ENCODE data around the gene BIRC5. TPM values are rescaled to one million over a fixed set of nuclear protein-coding genes. Genes with fewer than 3 reads are reported as not detected.

The BIRC5 gene
- total RNA-seq, 1 donor = 50.1 TPM

GRCh38 chr17:78266231-78266631, 52.2 kb downstream of the BIRC5 start:
- DNase-seq (ENCODE audit: low read depth) = no peak
- TF ChIP-seq CTCF (IDR thresholded peaks at IDR 0.05; ENCODE audit: insufficient read depth, low read depth, low read length) = no peak
- H3K4me3 ChIP-seq (ENCODE audit: low read depth, low read length) = no peak overlapping the region

GRCh38 chr17:78266771-78267170, 52.7 kb downstream of the BIRC5 start:
- TF ChIP-seq CTCF (IDR thresholded peaks at IDR 0.05; ENCODE audit: insufficient read depth, low read depth, low read length) = no peak
- no peak overlapping the region for H3K4me3 ChIP-seq (ENCODE audit: low read depth, low read length)
- no peak for DNase-seq (ENCODE audit: low read depth)

GRCh38 chr17:78267253-78268073, 53.4 kb downstream of the BIRC5 start:
- no peak for DNase-seq (ENCODE audit: low read depth)
- no peak overlapping the region for H3K4me3 ChIP-seq (ENCODE audit: low read depth, low read length)
- TF ChIP-seq CTCF (IDR thresholded peaks at IDR 0.05; ENCODE audit: insufficient read depth, low read depth, low read length) = no peak

- no peak for TF ChIP-seq CTCF (IDR thresholded peaks at IDR 0.05; ENCODE audit: insufficient read depth, low read depth, low read length)
- no peak for DNase-seq (ENCODE audit: low read depth)
- peak overlapping the region; percentile 18 for H3K4me3 ChIP-seq (ENCODE audit: low read depth, low read length)
Observed at GRCh38 chr17:78268191-78268874, 54.3 kb downstream of the BIRC5 start.

- DNase-seq (ENCODE audit: low read depth) = peak; percentile 90
- no peak for TF ChIP-seq CTCF (IDR thresholded peaks at IDR 0.05; ENCODE audit: insufficient read depth, low read depth, low read length)
- peak overlapping the region; percentile 18 for H3K4me3 ChIP-seq (ENCODE audit: low read depth, low read length)
Observed at GRCh38 chr17:78268951-78269905, 55.2 kb downstream of the BIRC5 start.

GRCh38 chr17:78269955-78270381, 55.9 kb downstream of the BIRC5 start:
- no peak overlapping the region for H3K4me3 ChIP-seq (ENCODE audit: low read depth, low read length)
- no peak for DNase-seq (ENCODE audit: low read depth)
- TF ChIP-seq CTCF (IDR thresholded peaks at IDR 0.05; ENCODE audit: insufficient read depth, low read depth, low read length) = no peak

All from fibroblast of villous mesenchyme (primary cell).